Germinal center (tissue), 1 donor: ENCODE measurements around the gene CALML5.

Experiments used
- DNase-seq: peaks from one replicate; pipeline ENCODE4 v3.0.0; 2012; ENCODE audit warnings: mixed read lengths, low spot score

The CALML5 gene

GRCh38 chr10:5499493-5500140 lies at the start of gene CALML5:
Gene CALML5, minus strand, starts transcription at chr10:5499570. Its CDS starts 132 bp downstream, at chr10:5499438.
- no peak for DNase-seq

- DNase-seq = no peak
These were observed 48.7 kb upstream of the CALML5 start for GRCh38 chr10:5547931-5548660.

DNA sequence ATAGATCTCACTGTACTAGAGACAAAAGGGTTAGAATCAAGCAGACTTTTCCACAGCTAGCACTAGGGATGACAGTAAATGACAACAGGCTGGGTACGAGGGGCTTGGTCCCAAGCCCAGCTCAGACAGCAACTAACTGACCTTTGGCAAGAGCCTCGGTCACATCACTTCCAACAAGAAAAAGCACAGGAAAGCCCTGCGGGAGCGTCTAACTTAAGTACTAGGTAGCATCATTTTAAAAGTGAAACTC lies 48.2 kb upstream of the CALML5 start:
- no peak for DNase-seq

- no peak for DNase-seq
These were observed 47.7 kb upstream of the CALML5 start for GRCh38 chr10:5546891-5547680.

DNA sequence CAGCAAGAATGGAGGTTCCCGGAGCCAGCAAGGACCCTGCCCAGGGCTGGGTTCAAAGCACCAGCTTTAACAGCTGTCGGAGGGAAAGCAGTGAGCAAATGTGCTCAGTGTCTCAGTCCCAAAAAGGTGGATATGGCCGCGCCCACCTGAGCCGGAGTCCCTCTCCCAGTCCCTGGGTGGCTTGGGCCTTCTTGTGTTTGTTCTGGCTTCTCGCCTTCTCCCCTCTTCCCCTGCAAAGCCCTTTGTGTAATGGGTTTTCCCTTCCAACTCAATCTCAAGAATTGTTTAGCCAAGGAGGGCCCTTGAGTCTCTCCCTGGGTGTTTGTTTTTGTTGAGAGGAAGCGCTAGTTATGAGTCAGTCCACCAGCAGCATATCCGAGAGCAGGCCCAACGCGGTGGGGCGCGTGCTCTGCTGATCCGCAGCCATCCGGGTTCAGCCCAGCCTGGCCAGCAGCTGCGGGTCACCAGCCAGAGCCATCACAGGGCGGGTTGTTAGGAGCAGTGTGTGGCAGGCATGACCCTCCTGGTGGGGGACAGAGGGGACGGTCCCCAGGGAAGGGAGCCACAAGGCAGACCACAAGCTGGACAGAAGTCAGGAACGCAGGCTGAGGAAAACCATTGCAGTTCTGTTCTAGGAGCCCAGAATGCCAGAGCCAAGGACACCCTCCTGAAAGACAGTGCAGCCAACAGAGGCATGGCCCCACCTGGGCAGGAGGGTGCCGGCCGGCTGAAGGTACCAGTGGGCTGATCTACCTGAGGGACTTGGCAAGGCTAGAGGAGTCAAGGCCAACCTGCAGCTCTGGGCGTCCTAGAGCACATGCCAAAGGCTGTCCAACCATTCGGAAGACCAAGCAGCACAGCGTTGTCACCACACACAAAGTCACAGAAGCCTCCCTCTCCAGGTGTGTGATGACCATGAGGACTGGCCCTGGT lies 46.7 kb upstream of the CALML5 start:
- DNase-seq = no peak

DNA sequence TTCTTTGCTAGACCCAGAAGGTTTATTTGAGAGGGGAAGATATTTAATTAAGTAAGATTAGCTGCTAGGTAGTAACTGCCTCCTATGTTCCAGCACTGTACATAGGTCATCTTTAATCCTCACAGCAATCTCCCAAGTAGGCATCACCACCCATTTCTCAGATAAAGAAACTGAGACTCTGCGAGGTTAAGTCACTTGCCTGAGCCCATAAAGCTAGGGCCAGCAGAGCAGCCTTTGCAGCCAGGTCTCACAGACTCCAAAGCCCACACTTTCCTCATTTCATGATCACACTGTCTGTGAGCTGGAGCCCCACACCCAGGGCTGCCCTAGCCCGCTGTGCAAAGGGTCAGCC lies 46.0 kb upstream of the CALML5 start:
- no peak for DNase-seq

DNA sequence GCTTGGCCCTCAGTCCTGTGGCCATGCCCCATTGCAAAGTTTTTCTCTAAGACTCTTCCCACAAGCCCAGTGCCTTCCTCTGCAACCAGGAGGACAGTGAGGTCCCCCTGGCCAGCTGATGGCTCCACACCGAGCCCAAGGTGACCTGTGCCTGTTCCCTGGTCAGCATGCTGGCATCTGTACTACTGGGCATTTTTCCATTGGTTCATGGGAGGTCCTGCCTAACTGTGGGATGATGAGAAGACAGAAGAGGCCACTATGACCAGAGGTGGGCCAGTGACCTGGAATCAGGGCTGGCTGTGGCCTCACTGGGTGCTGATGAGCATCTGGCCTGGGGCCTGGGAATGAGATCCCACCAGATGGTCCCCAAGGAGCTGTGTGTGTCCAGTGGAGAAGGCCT lies 45.6 kb upstream of the CALML5 start:
- no peak for DNase-seq

- no peak for DNase-seq
These were observed 44.9 kb upstream of the CALML5 start for GRCh38 chr10:5544216-5544805.

DNA sequence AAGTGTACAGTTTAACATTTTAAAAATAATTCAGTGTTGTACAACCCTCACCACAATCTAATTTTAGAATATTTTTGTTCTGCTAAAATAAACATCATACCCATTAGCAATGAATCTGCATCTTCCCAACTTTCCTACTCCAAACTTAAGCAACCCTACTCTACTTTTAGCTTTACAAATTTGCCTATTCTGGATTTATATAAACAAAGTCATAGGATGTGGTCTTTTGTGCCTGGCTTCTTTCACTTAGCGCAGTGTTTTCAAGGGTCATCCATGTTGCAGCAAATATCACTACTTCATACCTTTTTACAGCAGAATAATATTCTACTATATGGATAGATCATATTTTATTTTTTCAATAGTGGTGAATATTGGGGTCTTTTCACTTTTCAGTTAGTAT lies 44.3 kb upstream of the CALML5 start:
- no peak for DNase-seq

GRCh38 chr10:5542100-5542499 lies 42.7 kb upstream of the CALML5 start:
- no peak for DNase-seq

DNA sequence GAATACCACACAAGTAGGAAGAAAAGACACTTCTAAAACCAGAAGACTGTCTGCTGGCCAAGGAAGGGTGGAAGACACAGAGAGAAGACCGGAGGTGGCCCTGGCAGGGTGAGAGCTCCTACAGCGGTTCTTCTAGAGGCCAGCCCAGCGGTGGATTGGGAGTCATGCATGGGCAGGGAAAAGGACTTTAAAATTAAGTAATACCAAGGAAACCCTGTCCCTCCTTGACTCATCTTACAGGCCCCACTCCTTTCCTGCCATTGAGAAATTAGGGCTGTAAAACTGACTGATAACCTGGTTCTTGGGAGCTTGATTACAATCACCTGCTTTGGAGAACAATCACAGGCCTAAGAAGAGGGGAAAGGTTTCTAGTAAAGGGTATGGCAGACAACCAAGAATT lies 41.5 kb upstream of the CALML5 start:
- no peak for DNase-seq

GRCh38 chr10:5540080-5540479 lies 40.7 kb upstream of the CALML5 start:
- DNase-seq = no peak

- DNase-seq = no peak
These were observed 39.7 kb upstream of the CALML5 start for GRCh38 chr10:5538892-5539651.

DNA sequence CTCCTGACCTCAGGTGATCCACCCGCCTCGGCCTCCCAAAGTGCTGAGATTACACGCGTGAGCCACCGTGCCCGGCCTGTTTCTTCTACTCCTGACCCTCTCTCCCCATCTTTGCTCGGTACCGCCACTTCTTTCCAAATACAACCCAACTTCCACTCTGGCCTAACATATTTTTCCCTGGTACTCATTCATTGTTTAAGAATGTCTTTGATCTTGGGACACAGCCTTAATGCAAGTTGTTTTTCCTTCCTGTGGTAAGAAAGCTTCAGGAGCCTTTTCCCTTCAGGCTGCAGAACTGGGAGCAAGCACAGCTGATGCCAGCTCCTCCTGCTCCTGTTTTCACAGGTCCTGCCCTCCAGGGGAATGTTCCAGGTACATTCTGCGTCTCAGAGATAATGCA lies 39.1 kb upstream of the CALML5 start:
- no peak for DNase-seq

DNA sequence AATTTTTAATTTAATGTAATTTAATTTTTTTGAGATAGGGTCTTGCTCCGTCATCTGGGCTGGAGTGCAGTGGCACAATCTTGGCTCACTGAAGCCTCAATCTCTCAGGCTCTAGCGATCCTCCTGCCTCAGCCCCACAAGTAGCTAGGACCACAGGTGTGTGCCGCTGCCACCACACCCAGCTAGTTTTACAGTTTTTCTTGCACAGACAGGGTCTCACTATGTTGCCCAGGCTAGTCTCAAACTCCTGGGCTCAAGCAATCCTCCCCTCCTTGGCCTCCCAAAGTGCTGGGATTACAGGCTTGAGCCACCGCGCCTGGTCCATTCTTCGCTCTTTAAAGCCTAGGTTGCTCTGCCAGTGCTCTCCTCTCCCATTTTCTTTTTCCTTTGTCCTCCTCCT lies 38.3 kb upstream of the CALML5 start:
- no peak for DNase-seq

DNA sequence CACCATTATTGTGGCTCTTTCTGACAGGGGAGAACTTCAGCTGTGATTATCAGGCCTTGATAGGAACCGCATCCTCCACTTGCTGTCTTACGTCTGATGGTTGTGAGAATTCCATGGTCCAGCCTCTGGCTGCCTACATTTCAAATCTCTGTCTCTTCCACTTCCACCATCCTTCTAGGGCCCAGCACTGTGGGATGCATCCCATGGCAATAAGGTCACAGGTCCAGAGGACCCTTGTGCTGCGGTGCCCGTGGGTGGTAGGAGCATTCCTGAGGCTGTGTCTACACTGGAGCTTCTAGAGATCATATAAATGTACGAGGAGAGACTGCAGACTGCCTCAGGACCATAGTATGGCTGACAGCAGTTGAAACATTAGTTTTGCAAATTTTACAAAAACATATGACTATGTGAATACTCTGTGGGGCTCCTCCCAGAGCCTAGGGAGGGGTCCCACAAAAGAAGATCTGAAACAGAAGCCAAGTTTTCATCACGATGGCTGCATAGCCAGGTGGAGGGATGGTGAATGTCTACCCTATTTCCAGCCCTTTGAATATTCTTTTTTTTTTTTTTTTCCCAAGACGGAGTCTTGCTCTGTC lies 37.2 kb upstream of the CALML5 start:
- DNase-seq = no peak

DNA sequence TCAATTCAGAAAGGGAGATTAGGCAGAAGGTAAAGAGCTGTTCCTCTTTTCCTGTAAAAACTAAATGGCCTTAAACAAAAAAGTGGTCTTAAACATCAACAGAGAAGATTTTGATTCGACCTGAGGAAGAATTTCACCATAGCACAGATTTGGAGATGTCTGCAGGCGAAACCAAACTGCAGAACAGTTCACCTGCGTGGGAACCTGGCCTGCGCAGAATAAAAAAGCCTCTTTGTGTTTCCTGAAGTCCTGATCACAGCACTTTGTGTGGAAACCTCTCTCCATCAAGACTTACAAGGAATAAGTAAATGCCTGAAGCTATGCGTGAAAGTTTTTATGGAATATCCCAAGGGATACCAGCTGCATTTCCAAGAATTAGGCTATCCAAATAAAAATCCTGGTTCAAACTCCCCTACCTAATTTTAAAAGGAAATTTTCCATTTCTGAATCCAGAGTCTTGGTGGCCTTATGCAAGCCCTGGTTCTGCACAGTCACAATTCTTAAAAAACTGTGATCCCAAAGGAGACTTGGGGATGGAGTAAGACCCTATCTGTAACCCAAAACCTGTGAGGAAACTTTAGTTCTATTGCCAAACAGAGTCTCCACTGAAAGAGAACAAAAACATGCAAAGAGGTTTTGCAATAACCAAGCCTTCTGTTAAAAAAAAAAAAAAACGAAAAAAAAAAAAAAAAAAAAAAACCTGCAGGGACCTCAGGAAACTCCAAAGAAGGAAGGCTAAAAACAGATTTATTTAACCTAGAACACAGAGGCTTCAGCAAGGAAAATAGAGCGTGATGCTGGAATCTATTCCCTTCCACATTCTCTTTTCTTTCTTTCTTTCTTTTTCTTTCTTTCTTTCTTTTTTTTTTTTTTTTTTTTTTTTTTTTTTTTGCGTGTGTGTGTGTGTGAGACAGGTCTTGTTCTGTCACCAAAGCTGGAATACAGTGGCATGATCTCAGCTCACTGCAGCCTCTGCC lies 35.8 kb upstream of the CALML5 start:
- DNase-seq = no peak

DNA sequence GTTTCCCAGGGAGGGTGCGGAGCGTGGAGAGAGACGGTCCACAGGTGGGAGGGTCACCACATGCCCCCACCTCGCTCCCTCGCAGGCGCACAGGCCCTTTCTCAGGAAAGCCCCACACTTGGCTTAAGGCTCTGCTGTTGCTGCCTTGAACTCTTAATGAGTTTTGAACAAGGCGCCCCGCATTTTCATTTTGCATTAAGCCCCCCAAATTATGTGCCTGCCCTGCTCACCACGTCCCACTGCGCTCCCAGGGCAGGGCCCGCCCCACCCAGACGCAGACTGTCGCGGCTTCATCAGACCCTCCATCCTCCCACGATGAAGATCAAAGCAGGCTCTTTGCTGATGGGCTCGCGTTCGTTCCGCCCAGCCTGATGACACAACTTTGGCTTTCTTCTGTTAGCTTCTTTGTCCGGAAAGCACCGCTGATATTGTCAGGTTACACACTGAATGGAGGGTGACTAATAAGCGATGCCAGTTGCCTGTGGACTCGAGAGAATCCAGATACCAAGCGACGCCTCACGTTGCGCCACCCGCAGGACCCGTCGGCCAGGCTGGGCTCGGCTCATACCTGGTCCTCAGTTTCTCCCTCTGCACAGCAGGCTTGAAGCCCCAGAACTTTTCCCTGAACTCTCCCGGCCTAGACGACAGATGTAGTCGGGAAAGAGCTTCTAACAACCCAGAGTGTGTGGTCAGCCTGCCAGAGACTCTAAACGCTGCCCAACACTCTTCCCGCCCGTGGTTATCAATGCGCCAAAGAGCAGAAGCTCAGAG lies 34.9 kb upstream of the CALML5 start:
- no peak for DNase-seq
